Measurements from ENCODE around the gene ACP1. TPM values are rescaled to one million over a fixed set of nuclear protein-coding genes. Genes with fewer than 3 reads are reported as not detected.

ACP1 gene
- total and polyA plus RNA-seq, 2 of the 8 experiments (the other 6 are each of a cell fraction or from before 2014, with no cell fraction given), result 115 to 155 TPM

DNA sequence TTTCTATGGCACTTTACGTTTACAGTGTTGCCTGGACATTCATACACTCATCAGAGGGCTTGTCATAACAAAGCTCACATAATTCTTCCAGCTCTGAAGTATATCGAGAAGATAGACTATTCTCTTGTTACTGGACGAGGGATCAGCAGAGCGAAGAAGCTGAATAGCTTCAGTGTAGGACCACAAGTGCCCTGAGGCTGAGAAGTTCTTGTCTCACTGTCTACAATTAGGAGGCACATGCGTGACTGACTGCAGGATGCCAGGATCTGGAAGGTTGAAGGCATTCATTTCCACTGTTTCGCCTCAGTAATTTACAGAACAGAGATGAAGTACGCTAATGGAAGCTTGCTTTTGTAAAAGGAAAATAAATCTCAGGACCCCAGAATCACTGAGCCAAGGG, 10.5 kb upstream of the ACP1 start:
- Histone ChIP-seq H4K91ac (replicated peaks; ENCODE audit: insufficient read length, low read length) (no peak overlapping the region), H2AFZ (ENCODE audit: low read length) (no peak overlapping the region), H3K36me3 (ENCODE audit: control insufficient read depth in 2 of 4, insufficient read depth in 4 of 4, low read length in 3 of 4) (peaks cover 0 to 14% (median 3%) of the 10 kb centered on the region in 4 experiments; a peak in 3 of 8 replicates), H3K18ac (ENCODE audit: extremely low read depth, low read length) (no peak overlapping the region), H2BK12ac (ENCODE audit: low read depth, low read length) (0 out of 2 replicates have a peak overlapping the region, but pooled peaks have one; percentile 35), H3K4me1 (replicated peaks in 1 of 4; ENCODE audit: control insufficient read depth in 3 of 4, insufficient read depth in 4 of 4, low read length in 3 of 4) (no peaks in the 10 kb centered on the region), H3K9ac (replicated peaks in 1 of 4; ENCODE audit: extremely low read depth in 1 of 4, low read depth in 3 of 4, low read length in 3 of 4) (peak overlapping the region in 1 of 4 experiments; percentile 34; a peak in 1 of 7 replicates), H3K4ac (replicated peaks; ENCODE audit: insufficient read length, low read depth, low read length) (no peak overlapping the region), H2BK15ac (ENCODE audit: low read length) (no peak overlapping the region), H3K23ac (ENCODE audit: insufficient read length) (no peak overlapping the region), H3K27ac (ENCODE audit: low read depth, low read length) (no peak overlapping the region), H3K79me2 (ENCODE audit: control insufficient read depth in 1 of 2, insufficient read depth in 2 of 2, low read length in 2 of 2) (peaks cover 0 to 2% of the 10 kb centered on the region in 2 experiments; a peak in 1 of 4 replicates), H2BK120ac (replicated peaks; ENCODE audit: low read depth, low read length) (no peak overlapping the region), H4K8ac (ENCODE audit: extremely low read depth, insufficient read depth, low read length) (no peak overlapping the region), H2AK5ac (ENCODE audit: low read depth, low read length) (no peak overlapping the region), H4K5ac (ENCODE audit: insufficient read length, low read depth, low read length) (no peak overlapping the region), H2BK20ac (ENCODE audit: low read length) (no peak overlapping the region), H3K23me2 (ENCODE audit: low read depth, low read length) (no peaks in the 10 kb centered on the region), H3K4me3 (ENCODE audit: extremely low read depth in 1 of 4, insufficient read depth in 2 of 4, low read depth in 3 of 4, low read length in 4 of 4) (no peak overlapping the region), H3K27me3 (replicated peaks in 1 of 4; ENCODE audit: control insufficient read depth in 3 of 4, extremely low read depth in 1 of 4, insufficient read depth in 3 of 4, low read length in 3 of 4) (no peaks in the 10 kb centered on the region), H3K14ac (ENCODE audit: insufficient read length) (no peak overlapping the region), H2BK5ac (ENCODE audit: low read depth, low read length) (no peak overlapping the region), H3K56ac (replicated peaks; ENCODE audit: insufficient read length, low read depth, low read length) (no peak overlapping the region), H3K79me1 (ENCODE audit: low read depth, low read length) (no peaks in the 10 kb centered on the region), H3K9me3 (ENCODE audit: insufficient read depth in 2 of 2, low read depth in 1 of 2, low read length in 1 of 2) (peaks cover 11 to 12% of the 10 kb centered on the region in 2 experiments), H4K20me1 (replicated peaks in 1 of 2; ENCODE audit: control insufficient read depth in 1 of 2, insufficient read depth in 2 of 2, low read length in 2 of 2) (peaks cover 0 to 4% of the 10 kb centered on the region in 2 experiments), H3K4me2 (ENCODE audit: insufficient read depth in 1 of 2, low read depth in 2 of 2, low read length in 2 of 2) (no peak overlapping the region)
- POLR2A ChIA-PET (ENCODE audit: partially characterized antibody), result interaction anchor here (0.7 kb wide), 1 partner anchor 30 kb away, joined by 3 read pairs; no protein-coding TSS in a partner anchor
- no peak for DNase-seq (ENCODE audit: low read depth in 1 of 2, low spot score in 2 of 2)
- FAIRE-seq, result no peak
- CTCF ChIA-PET (ENCODE audit: partially characterized antibody), result interaction anchor here (0.8 to 2.0 kb wide), 4 partner anchors 8 to 77 kb away, joined by 3 to 7 read pairs (median 3); no protein-coding TSS in a partner anchor
- WGBS, 2 experiments (ENCODE audit: extremely low coverage in 1 of 2, insufficient coverage in 1 of 2, insufficient read length in 1 of 2, insufficient replicate concordance in 2 of 2, low coverage in 1 of 2, low lambda C conversion rate in 2 of 2, missing lambda C conversion rate in 1 of 2), result 89% methylated on average over 7 of the region's 7 CpGs; no CpG with 5 or more reads in 1 of the 2 experiments
- TF ChIP-seq CTBP2 (IDR thresholded peaks at IDR 0.05; ENCODE audit: borderline replicate concordance, insufficient read depth, insufficient read length, low read length) (no peak), TEAD4 (IDR thresholded peaks at IDR 0.05; ENCODE audit: low read depth, low read length) (no peak), BCL11A (IDR thresholded peaks at IDR 0.05; ENCODE audit: low read depth in 2 of 2, low read length in 2 of 2) (no peak), CBX5 (IDR thresholded peaks at IDR 0.05; ENCODE audit: low read depth, low read length) (no peak), SRF (IDR thresholded peaks at IDR 0.05; ENCODE audit: low read depth, low read length) (no peak), TAF1 (IDR thresholded peaks at IDR 0.05; ENCODE audit: low read depth, low read length) (no peak), TBP (IDR thresholded peaks at IDR 0.05; ENCODE audit: low read depth, low read length) (no peak), GTF2F1 (IDR thresholded peaks at IDR 0.05; ENCODE audit: borderline replicate concordance, low read depth, low read length) (no peak), SIRT6 (IDR thresholded peaks at IDR 0.05; ENCODE audit: low read length) (no peak), ASH2L (IDR thresholded peaks at IDR 0.05; ENCODE audit: low read length) (no peak), KDM4A (IDR thresholded peaks at IDR 0.05; ENCODE audit: low read depth, low read length, severe bottlenecking) (no peak), EZH2 (IDR thresholded peaks at IDR 0.05; ENCODE audit: low read depth, low read length, severe bottlenecking) (no peak), CEBPB (IDR thresholded peaks at IDR 0.05; ENCODE audit: low read depth, low read length) (no peak)
- TF ChIP-seq, protein P1, sequence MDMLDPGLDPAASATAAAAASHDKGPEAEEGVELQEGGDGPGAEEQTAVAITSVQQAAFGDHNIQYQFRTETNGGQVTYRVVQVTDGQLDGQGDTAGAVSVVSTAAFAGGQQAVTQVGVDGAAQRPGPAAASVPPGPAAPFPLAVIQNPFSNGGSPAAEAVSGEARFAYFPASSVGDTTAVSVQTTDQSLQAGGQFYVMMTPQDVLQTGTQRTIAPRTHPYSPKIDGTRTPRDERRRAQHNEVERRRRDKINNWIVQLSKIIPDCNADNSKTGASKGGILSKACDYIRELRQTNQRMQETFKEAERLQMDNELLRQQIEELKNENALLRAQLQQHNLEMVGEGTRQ (IDR thresholded peaks at IDR 0.05; ENCODE audit: low read length), result no peak

All from H1 (cell line).